ENCODE measurements around the gene PGM1.

The PGM1 gene

DNA sequence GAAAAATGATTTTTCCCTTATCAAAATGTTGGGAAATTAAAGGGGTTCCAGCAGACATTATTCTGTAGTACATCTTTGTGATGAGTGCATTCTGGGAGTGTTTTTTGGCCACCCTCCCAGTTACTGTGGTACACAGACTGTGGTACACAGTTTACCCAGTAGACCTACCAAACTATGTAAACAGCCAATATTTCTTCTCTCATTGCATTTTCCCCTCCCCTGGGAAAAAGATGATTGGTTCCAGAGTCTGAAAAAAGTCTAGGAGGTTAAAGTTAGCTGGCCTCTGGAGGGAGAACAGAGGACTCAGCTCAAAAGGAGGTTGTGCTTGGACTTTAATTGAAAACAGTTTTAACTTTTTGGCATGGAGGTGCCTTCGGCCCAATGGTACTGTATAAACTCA, 42.5 kb downstream of the PGM1 start:
- DNase-seq: no peak

DNA sequence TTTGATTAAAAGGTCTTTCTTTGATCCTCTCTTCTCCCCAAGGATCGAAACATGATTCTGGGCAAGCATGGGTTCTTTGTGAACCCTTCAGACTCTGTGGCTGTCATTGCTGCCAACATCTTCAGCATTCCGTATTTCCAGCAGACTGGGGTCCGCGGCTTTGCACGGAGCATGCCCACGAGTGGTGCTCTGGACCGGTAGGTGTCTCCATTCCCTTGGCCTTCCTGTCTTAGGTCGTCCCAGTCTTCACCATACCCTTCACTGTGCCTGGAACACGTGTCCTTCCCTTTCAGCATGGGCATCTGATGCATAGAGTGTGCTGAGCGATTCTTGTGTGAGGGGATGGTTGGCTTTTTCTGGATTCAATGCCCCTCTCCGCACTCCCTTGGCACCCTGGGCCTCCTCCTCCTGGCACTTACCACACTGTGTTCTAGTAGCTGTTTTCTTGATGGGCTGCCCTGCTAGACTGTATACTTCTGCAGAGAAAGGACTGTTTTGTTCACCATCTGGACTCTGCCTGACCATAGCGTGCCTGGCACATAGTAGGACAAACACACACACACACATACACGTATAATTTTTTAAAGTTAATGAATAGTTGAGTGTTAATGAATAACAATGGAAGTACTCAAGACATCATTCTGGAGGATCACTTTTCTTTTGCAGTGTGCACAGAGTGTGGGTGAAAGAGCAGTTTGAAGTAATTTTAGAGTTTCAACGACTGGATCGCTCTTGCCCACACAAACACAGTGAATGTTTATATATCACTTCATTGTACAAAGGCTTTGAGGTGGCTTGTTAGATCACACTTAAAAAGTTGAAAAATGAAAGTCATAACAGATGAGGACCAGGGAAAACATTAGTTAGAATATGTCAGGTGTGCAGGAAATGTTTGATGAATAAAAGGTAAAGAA, 43.2 kb downstream of the PGM1 start:
- no peak for DNase-seq

DNA sequence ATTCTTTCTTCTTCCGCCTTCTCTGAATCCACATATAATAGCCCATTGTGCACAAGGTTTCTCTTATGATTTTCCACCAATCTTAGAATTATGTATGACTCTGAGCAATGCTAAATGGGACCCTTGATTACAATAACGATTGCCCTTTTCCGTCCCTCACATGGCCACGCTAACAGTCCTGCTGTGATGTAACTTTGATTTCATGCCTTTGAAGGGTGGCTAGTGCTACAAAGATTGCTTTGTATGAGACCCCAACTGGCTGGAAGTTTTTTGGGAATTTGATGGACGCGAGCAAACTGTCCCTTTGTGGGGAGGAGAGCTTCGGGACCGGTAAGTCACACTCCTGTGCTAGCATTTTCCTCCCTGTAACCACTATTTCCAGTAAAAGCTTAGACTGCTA, 45.3 kb downstream of the PGM1 start:
- DNase-seq: no peak

DNA sequence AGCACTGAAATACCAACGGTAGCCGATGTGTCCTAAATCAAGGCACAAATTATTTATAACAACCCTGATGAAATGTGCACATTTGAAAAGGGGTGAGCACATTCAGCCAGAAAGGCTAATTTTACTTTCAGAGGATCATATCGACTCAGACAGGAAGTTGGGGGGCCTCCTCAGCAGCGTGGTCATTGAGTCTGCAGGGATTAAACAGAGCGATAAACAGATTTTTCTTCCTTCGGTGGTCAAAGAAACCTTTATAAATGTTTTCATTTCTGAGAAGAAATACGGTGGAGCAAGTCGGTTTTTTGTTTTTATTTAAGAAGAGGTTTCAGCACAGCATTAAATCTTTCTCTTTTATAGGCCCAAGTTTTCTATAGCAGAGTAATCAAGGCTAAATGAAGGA, 45.7 kb downstream of the PGM1 start:
- no peak for DNase-seq

DNA sequence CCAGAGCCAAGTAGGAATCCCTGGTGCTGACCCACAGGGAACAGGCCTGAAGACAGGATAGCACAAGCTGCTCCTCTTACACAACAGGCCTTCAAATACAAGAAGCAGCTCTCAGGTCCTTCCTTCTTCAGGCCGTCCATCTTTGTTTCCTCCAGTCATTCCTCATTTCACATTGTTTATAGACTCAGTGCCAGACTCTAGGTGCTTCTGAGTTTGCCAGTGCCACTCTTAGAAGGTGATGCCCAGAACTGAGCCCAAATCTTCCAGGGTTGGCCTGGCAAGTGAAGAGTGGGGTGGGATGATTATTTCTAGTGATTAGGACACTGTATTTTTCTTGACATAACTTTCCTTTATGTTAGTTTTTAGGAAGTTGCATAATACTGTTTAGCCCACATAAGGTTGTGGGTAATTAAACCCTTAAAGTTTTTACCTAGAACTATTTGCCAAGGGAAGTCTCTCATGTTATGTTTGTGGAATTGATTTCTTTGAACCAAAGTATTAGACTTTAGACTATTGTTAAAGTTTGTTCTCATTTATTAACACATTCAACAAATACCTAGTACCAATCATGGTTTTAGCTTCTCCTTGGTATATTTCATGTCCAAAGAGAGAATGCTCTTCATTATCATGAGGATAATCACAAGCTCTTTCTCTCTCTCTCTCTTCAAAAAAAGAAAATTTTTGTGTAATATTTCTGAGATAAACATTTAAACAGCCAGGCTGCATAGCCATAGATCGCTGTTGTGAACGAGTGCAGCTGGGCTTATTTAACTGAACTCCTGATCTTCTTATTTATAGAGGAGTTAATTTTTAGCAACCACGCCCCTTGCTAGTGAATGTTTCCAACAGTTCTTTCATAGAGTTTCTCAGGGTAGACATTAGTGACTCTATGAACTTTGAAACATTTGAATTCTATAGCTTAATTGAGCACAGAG, 47.7 kb downstream of the PGM1 start:
- no peak for DNase-seq

DNA sequence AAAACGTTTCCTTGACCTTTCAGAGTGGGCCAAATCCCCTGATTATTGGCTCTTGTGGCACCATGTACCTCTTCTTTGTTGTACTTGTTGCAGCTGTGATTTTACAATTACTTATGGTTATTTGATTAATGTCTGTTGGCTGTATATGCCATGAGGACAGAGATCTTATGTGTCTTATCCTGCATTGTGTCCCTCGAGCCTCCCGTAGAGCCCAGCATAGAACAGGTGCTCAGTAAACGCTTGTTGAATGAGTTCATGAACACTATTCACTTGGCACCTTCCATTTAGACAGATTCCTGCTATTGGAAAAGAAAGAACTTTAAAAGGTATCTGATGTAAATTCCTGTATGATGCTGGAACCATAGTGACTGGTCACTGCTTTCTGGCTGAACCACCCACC, 48.4 kb downstream of the PGM1 start:
- no peak for DNase-seq

DNA sequence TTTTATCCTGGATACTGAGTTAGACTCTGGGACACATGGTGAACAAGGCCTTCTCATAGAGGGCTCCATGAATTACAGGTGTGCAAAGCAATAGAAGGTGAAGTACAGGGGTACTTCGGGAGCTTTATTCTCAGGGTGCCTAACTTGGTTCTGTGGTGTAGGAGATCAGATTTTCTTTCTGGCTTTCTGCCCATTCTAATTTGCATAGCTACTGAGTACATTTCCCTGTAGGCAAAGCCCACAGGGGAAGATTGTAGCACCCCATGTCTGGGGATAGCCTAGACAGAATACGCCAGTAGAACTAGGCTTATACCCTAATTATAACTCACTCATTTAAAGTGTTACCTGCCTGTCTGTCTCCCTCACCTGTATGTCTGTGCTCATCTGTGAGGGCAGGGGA, 49.7 kb downstream of the PGM1 start:
- DNase-seq: no peak

DNA sequence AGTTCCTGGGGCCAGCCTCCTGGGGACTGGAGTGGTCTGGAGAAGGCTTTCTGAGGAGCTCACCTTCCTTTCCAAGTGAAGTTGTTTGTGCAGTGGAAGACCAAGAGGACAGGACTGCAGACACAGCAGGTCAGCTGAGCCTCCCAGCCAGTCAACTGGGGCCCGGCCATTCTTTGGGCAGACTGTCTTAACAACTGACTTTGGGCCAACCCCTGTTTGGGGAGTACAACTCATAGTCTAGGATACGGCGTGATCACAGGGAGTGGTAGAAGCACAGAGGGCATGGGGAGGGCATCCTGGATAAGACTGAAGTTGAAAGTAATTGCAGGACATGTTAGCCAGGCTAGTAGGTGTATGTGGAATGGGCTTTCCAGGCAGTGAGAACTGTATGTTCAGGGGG, 50.3 kb downstream of the PGM1 start:
- DNase-seq: no peak

DNA sequence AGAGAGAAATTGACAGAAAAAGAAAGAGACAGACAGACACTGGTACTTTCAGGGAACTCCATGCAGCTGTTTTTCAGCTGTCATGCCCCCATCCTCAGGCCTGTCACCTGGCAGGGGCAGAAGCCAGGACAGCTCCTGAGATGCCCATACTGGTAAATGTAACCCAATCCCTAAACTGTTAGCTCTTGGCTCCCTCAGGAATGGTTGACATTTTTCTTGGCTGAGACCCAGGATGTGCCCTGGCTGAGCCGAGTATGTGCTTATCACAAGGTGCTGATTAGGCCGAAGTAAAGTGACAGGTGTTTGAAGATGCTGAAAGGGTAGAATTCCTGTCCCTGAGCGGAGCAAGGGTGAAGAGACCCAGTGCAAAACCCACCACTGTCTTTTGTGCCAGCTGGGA, 50.7 kb downstream of the PGM1 start:
- DNase-seq: no peak

DNA sequence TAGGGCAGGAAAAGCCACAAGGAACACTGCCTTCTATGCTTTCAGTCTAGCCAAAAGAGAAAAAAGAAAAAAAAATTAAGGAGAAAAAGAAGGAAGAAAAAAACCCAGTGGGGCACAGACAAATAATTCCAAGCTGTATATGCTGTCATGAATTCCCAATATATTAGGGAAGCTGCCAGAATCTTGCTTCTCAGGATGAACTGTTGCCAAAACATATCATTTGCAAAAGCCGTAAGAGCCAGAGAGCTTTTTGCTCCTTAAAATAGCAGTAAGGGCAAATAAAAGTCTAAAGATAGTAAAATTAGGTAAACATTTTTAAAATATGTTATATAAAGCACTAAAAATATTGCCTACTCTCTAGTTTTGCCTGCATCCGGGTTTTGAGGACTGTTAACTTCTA, 52.1 kb downstream of the PGM1 start:
- no peak for DNase-seq

DNA sequence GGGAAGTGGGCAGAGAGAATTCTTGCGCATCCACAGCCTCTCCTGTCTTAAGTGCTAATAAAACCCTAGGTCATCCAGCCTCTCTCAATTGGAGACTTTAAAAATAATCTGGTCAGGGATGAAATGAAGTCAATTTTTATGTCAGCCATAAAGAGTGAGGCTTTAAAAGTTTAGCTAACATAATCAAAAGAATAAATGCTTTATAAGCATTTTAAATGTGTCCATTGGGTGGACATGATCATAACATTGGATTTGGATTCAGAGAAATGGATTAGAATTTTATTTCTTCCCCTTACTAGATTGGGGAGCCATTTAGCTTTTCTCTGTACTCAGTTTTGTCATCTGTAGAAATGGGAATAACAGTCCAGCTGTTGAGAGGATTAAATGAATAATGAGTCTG, 55.5 kb downstream of the PGM1 start:
- no peak for DNase-seq

DNA sequence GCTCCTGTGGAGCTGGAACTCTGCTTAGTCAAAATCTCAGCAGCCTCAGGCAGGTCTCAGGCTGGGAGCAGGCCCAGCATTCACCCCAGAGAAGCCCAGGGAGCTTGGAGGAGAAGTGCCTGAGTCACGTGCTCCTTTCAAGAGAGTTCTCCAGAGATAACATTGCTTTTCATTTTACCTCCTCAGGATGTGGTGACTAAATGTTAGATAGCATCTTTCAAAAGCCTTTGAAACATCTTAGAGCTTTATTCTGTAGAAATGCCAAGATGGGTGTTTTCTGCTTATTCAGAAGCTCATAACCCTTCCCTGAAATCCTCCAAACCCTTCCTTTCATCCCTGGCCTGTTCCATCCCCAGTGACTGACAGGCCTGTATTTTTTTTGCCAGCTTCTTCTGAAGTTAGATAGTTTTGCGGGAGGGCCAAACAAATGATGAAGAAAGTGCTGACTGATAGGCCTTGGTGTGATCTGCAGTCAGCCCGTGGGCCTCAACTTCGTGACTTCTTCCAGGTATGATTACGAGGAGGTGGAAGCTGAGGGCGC, 58.0 kb downstream of the PGM1 start:
- no peak for DNase-seq

DNA sequence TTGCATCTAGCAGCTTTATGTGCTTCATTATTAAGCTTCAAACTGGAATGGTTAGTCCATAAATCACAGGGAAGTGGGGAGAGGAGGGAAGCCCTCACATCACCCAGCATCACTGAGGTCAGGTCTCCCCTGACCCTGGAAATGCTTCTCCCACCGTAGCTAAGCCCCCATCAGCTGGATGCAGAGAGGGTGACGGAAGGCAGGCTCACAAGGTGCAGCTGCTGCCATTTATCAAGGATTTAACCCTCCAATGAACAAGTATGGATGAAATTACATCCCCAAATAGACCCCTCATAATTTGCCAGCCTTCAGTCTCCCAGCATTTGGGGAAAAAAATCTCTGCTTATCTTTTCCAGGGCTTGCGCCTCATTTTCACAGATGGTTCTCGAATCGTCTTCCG, 60.8 kb downstream of the PGM1 start:
- no peak for DNase-seq

DNA sequence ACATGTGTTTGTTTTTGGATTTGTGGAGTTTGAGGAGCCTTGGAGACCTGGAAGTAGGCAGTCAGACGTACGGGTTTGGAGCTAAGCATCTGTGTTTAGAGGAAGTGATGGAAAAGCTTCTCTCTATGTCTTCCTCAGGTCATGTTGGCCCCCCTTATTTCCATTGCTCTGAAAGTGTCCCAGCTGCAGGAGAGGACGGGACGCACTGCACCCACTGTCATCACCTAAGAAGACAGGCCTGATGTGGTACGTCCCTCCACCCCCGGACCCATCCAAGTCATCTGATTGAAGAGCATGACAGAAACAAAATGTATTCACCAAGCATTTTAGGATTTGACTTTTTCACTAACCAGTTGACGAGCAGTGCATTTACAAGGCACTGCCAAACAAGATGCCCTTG, 66.2 kb downstream of the PGM1 start:
- DNase-seq: no peak

DNA sequence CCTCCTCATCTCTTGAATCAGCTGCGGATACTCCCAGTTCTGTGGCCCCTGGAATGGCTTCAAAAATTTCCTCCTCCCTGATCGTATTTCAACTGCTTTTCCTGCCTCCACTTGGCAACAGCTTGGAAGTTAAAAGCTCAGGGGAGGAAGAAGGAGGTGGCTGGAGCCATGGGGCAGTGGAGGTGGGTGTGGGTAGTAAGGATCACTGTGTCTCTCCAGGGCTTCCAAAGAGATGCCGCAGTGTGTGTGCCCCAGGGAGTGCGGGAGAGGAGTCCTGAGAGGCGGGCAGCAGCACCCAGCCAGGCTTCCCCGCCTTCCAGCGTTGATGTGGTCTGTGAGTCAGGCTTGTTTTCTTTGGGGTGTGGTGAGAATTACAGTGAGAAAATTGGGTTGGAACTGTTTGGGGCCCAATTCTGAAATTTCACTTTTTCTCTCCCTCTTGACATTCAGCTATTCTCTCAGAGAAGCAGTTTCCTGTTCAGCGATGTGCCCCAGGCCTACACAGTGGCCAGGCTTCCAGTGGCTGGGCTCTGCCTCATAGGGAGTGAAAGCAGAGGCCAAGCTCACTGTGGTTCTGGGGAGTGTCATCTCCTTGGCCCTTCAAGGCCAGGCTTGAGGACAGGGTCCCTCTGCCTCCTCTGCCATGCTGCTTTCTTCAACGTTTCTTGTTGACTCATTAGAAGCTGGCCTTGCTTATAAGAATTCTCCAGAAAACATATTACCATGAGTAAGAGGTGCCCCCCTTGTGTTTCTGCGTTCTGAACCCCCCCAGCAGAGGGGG, 69.0 kb downstream of the PGM1 start:
- DNase-seq: no peak

DNA sequence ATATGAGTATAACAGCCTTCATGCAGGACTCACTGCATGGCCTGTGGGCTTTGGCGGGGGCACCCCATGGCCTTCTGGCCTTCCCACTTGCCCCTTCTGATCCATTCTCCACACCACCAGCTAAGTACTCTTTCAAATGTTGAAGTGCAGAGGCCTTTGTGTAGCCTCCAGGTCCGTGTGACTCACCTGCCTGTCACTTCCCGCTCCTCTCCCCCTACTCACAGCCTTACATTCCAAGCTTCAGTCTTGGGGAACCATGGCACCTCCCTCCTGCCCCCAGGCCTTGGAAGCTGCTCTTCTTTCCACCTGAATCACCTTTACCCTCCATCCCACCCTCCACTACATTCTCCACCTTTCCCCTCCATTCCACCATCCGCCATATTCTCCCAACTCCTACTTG, 69.6 kb downstream of the PGM1 start:
- no peak for DNase-seq

DNA sequence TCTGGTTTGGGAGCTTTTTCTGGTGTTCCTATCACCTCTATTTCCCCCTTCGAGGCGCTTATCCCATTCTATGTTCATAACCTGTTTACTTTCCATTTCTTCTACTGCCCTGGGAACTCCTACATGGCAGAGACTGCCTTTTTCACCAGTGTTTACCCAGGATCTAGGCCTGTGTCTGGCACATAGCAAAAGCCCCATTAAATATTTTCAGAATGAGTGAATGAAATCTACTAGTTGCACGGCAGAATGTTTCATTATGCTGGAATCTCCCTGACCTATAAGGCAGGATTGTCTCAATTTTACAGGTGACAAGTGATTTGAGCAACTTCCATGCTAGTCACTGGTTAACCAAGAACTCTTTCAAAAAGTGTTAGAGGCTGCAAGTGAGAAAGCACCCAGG, 70.1 kb downstream of the PGM1 start:
- no peak for DNase-seq

DNA sequence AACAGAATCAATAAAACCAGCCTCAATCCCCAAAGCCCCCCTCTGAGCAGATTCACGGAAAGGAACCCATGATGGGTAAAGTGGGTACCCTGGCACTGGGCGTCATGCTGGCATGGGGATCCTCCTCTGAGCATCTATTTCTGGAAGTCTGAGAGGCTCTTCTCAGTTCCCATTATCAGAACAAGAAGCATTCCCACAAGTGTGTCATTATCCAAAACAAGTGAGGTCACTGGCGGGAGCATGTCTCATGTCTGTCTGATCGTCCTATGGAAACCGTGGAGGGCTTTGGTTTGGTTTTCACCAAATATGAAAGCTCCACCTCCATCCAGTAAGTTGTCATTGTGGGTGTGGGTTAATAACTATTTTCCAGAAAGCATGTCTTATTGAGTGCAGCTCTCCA, 70.7 kb downstream of the PGM1 start:
- no peak for DNase-seq

DNA sequence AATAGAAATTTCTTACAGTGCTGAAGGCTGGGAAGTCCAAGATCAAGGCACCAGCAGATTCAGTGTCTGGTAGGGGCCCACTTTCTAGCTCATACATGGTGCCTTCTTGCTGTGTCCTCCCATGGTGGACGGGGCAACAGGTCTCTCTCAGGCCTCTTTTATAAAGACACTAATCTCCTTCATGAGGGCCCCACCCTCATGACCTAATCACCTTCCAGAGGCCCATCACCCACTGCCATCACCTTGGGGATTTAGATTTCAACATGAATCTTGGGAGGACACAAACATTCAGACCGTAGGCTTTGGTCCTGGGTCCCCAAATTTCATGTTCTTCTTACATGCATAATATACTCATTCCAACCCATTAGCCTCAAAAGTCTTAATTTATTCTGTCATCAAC, 71.5 kb downstream of the PGM1 start:
- no peak for DNase-seq

DNA sequence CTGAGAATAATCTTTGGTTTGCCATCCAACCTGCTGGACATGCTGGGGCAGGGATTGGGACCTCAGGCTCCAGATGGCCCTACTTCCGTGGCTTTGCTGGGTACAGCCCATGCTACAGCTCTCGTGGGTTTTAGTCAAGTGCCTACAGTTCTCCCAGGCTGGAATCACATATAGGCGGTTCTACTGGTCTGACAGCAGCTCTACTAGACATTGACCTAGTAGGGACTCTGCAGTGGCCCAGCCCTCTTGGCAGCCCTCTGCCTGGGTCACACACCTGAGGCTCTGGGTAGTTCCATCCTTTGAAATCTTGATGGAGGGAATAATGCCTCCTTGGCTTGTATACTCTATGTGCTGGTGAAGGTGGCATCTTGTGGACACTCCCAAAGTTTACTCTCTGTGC, 72.2 kb downstream of the PGM1 start:
- DNase-seq: no peak

DNA sequence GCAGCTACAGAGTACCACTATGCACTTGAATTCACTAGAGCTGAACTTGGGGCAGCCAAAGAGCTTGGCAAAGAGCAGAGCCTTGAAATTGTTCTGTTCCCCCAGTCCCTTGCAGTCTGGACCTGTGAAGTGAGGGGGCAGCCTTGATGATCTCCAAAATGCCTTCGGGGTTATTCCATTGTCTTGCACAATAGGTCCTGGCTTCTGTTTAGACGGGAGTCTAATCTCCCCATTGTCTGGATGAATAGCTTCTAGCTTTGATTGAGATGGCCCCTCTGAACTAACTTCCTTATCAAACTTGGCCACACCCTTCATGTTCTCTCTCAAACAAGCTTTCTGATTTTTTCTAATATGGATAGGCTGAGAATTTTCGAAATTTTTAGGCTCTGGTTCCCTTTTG, 72.6 kb downstream of the PGM1 start:
- no peak for DNase-seq

DNA sequence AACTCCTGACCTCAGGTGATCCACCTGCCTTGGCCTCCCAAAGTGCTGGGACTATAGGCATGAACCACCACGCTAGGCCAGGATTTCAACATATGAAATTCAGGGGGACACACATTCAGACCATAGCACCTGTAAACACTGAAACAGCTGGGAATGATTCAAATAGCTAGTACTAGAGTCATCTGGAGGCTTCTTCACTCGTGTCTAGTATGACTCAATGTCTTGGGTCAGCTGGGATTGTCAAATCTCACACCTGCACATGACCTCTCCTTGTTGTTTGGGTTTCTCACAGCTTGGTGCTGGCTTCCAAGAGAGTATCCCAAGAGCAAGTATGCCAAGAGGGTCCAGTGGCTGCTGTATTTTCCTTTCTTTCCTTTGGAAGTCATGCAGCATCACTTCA, 75.1 kb downstream of the PGM1 start:
- no peak for DNase-seq

All from NCI-H1930 (cell line).